Measurements from ENCODE around the gene NEK8.
A peak's percentile ranks its signal among the peaks of the same experiment; 100 is the strongest.
"Not testable (repeated sequence)": the region's sequence is repeated elsewhere in the genome, so short reads cannot be mapped to it uniquely, and the experiment has no call there.

NEK8 gene

GRCh38 chr17:28710861-28711722 is 17.5 kb upstream of the NEK8 start:
- peak; percentile 84 for DNase-seq

- DNase-seq, result peak; percentile 36
Measured at GRCh38 chr17:28711723-28712031, 16.9 kb upstream of the NEK8 start, which contains the start of gene PROCA1. Gene PROCA1 (minus strand): TSS chr17:28711888. CDS start chr17:28711660, 228 bp downstream.

- DNase-seq, result peak; percentile 40
Measured at GRCh38 chr17:28712032-28712704, 16.4 kb upstream of the NEK8 start.

- no peak for DNase-seq
Measured at GRCh38 chr17:28712705-28713415, 15.7 kb upstream of the NEK8 start.

DNA sequence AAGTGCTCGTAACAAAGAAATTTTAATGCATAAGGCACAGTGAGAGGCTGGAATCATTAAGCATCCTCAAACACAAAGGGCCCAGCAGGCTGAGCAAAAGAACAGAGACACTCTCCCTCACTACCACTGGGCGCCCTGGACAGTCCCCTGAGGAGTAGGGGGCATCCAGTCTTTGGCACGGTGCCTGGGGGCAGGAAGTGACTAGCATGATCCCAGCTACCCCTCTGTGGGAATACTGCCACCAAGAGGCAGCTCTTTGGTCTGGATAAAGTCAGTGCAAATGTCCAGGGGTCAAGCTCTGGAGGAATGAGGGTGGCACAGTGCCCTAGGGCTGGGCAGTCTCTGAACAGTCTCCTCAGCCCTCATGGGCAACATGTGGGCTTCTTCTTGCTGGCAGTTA is 14.3 kb upstream of the NEK8 start:
- no peak for DNase-seq

DNA sequence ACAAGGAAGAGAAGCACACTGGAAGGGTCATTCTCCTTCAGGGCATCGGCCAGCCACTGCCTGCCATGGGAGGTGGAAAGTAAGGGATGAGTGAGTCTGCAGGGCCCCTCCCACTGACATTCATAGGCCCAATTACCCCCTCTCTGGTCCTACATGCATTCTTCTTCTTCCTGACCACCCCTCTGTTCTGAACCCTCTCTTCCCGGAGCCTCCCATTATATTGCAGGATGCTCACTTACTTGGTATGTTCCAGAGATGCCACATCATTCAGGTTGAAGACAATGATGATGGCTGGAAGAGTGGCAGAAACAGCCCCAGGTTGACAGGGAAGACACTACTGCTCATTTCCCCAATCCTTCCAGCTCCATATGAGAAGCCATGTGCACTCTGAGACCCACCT is 13.4 kb upstream of the NEK8 start:
- DNase-seq, result no peak

GRCh38 chr17:28716740-28717577 is 11.6 kb upstream of the NEK8 start:
- DNase-seq, result no peak

DNA sequence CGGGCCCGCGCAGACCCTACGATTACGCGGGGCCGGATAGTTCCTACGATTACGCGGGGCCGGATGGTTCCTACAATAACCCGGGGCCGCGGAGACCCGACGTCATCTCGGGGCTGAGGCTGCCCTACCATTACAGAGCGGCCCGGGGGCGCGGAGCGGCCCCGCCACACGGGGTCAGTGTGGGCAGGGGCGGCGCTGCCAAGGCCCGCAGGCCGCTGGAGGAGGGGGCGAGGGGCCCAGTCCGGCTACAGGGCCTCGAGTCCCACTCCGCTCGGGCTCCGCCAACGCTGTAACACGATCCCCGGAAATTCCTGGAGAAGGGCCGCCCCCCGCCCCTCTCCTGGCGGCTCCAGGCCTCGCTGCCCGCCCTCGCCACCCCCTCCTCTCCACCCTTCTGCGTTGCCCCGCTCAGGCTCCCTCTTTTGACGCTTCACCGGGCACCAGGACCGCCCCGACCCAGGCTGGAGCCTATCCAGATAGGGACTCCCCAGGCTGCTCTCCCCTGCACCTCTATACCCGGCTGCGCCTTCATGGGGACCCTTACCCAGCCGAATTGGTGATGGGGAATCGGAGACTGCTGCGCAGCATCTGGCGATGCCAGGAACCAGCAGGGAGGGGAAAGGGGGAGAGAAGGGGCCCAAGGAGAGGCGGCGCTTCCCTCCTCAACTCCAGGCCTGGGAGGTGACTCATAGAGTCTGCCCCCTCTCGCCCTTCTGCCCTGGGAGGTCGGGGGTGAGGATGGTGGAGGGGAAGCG is 10.8 kb upstream of the NEK8 start, which contains the start of gene RAB34:
Gene RAB34, minus strand, starts transcription at position 291 of the 755 bp plus-strand sequence. CDS start 602 bp downstream, outside the sequence.
- no peak for DNase-seq

DNA sequence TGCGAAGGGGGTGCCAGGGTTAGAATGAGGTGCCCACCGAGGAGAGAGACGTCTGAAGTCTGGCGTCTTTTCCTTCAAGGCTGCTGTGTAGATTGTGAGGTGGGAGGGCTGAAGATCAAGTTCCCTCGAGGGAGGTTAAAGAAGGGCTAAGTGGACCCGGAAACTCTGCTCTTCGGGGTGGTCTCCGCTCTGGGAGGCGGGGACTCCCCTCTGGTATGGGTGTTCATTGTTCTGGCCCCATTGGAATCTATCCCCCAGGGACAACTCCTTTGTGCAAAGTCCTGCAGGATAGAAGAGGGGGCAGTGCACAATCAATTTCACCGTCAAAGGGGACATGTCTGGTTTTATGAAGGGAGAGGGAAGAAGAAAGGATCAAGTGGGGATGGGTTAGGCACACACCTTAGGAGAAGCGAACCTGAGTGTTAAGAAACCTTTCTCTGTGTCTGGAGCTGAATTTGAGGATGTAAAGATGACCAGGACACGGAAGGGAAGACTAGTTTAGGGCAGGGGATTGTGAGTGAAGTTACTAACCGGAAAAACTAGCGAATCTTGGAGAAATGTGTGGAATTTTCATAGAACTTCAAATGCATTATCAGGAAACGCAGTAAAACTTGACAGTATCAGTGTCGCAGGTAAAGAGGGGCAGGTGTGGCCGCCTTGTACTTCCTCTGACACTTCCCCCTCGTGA is 10.1 kb upstream of the NEK8 start:
- no peak for DNase-seq

DNA sequence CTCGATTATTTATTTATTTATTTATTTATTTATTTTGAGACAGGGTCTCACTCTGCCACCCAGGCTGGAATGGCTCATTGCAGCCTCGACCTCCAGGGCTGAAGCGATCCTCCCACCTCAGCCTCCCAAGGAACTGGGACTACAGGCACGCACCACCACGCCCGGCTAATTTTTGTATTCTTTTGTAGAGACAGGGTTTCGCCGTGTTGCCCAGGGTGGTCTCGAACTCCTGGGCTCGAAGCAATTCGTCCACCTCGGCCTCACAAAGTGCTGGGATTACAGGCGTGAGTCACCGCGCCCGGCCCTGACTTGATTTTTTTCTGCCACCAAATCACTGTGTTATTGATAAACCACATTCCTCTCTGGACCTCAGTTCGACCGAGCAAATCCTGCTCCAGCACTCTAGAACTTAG is 9.6 kb upstream of the NEK8 start:
- DNase-seq, result no peak

DNA sequence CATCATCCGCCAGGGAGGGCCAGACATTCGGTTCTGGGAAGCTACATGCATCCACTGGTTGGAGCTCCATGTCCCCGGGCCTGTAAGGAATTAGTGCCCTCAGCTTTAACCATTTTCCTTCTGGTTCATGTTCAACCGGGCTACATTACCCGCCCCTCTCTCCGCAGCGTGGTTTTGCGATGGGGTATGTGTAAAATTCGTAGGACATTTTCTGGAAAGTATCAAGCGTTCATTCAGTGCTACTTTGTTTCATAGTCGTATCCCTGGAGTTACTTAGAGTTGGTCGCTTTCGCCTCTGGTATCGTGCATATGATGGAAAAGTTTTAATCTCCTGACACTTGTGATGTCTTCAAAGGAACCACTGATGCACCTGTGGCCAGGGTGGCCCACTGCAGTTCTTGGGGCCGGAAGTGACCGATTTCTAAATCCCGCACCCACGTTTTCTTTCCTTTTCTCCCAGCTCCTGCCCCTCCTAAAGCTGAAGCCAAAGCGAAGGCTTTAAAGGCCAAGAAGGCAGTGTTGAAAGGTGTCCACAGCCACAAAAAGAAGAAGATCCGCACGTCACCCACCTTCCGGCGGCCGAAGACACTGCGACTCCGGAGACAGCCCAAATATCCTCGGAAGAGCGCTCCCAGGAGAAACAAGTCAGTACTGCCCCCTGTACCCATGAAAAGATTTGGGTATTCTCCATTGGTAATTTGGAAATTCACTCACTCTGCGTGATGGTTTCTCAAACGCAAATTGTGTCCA is 8.2 kb upstream of the NEK8 start:
- no peak for DNase-seq

DNA sequence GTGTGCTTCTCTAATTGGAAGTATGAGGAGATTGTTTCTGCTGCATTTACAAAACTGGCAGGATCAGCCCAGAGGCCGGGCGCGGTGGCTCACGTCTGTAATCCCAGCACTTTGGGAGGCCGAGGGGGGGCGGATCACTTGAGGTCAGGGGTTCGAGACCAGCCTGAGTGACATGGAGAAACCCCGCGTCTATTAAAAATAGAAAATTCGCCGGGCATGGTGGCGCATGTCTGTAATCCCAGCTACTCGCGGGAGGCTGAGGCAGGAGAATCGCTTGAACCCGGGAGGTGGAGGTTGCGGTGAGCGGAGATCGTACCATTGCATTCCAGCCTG is 7.6 kb upstream of the NEK8 start:
- DNase-seq, result not testable (repeated sequence)

DNA sequence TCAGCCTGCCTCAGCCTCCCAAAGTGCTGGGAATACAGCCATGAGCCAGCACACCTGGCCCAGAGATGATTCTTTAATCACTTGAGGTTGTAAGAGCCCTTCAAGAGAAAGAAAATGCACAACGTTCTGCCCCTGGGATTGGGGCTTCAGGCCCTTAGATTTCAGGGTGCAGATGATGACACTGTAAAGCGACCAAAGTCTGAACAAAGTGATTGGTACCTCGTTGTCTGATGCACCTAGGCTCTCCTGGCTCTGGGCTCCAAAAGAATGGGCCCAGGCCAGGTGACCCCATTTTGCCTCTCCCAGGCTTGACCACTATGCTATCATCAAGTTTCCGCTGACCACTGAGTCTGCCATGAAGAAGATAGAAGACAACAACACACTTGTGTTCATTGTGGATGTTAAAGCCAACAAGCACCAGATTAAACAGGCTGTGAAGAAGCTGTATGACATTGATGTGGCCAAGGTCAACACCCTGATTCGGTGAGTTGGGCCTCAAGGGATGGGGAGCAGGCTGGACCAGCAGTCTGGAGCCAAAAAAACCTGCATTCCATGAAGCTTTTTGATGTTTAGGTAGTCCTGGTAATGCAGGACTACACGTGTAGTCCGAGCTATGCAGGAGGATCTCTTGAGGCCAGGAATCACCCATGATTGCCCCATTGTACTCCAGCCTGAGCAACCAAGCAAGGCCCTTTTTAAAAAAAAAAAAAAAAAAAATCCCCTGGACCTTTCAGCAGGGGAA is 6.0 kb upstream of the NEK8 start:
- DNase-seq, result no peak

GRCh38 chr17:28723159-28723835 is 5.3 kb upstream of the NEK8 start:
- no peak for DNase-seq

DNA sequence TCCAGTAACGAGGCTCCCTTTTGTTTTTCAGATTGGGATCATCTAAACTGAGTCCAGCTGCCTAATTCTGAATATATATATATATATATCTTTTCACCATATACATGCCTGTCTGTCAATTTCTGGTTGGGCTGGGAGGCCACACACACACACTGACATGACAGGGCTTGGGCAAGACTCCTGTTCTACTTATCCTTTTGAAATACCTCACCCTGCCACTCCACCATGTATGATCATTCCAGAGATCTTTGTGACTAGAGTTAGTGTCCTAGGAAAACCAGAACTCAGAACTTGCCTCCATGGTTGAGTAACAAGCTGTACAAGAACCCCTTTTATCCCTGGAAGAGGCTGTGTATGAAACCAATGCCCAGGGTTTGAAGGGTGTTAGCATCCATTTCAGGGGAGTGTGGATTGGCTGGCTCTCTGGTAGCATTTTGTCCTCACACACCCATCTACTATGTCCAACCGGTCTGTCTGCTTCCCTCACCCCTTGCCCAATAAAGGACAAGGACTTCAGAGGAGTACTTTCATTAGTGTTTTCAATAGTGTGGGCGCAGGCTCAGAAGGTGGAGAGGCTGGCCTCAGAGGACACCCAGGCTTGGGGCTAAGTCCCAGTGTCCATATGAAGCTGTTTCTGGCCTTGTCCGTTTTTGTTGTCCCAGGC is 4.6 kb upstream of the NEK8 start:
- DNase-seq, result not testable (repeated sequence)

DNA sequence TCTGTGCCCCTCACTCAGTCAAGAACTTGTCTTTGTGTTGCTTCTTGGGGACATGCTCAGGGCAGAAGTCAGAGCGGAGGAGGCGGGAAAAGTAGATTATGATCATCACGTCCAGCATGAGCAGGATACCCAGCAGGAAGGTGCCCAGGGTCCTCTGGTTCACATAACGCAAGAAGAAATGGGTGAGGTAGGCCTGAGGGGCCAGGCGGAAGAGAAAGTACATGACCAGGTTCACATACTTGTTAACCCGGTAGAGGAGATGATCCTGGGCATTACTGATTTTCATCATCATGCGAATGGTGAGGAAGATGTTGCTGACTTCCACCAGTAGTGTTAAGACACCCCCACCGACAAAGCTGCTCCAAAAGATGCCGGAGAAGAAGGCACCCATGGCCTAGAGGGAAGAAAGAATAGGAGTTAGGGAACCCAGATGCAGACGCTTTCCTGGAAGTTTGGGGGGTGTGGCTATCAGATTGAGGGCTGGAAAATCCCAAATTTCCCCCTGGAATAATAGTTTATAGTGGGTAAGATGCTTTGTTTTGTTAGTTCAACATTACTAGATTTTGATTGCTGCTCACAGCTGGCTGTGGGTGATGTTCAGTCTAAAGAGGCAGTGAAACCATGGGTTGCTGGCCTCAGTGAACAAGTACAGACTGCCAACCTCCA is 4.0 kb upstream of the NEK8 start:
- DNase-seq, result no peak

DNA sequence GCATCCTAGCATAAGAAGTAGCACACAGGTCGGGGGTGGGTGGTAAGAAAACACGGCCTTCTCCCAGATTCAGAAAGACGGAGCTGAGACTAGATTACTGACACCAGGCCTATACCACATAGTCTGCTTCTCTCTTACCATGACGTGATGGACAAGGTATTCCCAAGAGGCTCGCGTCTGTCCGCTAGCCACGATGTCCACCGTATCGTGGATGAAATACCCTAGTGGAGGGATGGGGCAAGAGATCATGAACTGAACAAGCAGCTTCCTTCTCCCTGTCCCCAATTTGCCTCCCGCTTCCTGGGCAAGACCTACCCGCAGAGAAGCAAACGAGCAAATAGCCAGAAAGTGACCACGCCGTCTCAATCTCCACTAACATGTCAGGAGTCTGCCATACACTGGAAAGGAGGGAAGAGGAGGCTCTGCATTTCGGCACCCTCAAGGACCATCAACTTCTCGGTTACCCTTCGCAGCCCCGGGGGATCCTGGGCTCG is 3.4 kb upstream of the NEK8 start:
- no peak for DNase-seq

Measured in effector CD8-positive, alpha-beta T cell (primary cell).